GM12892 (cell line): ENCODE measurements around the gene PLEKHG3.

Experiments used
- POLR2A ChIP-seq: IDR thresholded peaks from 2 replicates; pipeline ENCODE4 v1.6.1; 2011; ENCODE audit warnings: low read depth, low read length, control low read depth
- POLR2AphosphoS5 ChIP-seq: IDR thresholded peaks from 2 replicates; pipeline ENCODE4 v1.6.1; 2011; ENCODE audit warnings: low read depth, low read length, control low read depth

GRCh38 chr14:64673748-64674147, 30.5 kb upstream of the PLEKHG3 start:
- TF ChIP-seq POLR2A (no peak), POLR2AphosphoS5 (no peak)
